CD14-positive monocyte (primary cell): ENCODE results near the gene PNMA1. TPM values are rescaled to one million over a fixed set of nuclear protein-coding genes. Genes with fewer than 3 reads are reported as not detected.

Source experiments
- DNase-seq, 3 donors: peaks; one replicate each; pipeline ENCODE4 v3.0.0-alpha.2; 2011 to 2022
- H2AFZ ChIP-seq: 2 replicates; pipeline ENCODE4 v1.6.0; 2012; ENCODE audit warnings: mild to moderate bottlenecking, low read depth, low read length, inconsistent platforms; ENCODE audit not compliant: insufficient read depth, poor library complexity, severe bottlenecking
- H3K27ac ChIP-seq, 2 donors: 1 replicate in 1 of 2; 2 replicates in 1 of 2; pipeline ENCODE4 v1.5.1; 2012 to 2013; ENCODE audit warnings: low read length in 2 of 2, control low read depth in 1 of 2, inconsistent platforms in 1 of 2, low read depth in 1 of 2, mild to moderate bottlenecking in 1 of 2
- H3K27me3 ChIP-seq, 2 donors: one replicate each; pipeline versions ENCODE4 v1.6.0 to v1.6.1; 2011 to 2013; ENCODE audit warnings: low read length in 2 of 2; ENCODE audit not compliant: control insufficient read depth in 2 of 2, insufficient read depth in 2 of 2
- H3K36me3 ChIP-seq, 2 donors: replicated peaks in 1 of 2; 1 replicate in 1 of 2; 2 replicates in 1 of 2; pipeline versions ENCODE4 v1.5.1 to v1.6.1; 2012 to 2013; ENCODE audit warnings: low read length in 2 of 2, control low read depth in 1 of 2, inconsistent platforms in 1 of 2, mild to moderate bottlenecking in 1 of 2; ENCODE audit not compliant: insufficient read depth in 2 of 2, control insufficient read depth in 1 of 2
- H3K4me1 ChIP-seq, 2 donors: 1 replicate in 1 of 2; 2 replicates in 1 of 2; pipeline versions ENCODE4 v1.5.1 to v1.6.1; 2012 to 2013; ENCODE audit warnings: low read length in 2 of 2, control low read depth in 1 of 2, inconsistent platforms in 1 of 2, mild to moderate bottlenecking in 1 of 2, moderate library complexity in 1 of 2; ENCODE audit not compliant: insufficient read depth in 2 of 2, control insufficient read depth in 1 of 2
- H3K4me2 ChIP-seq: replicated peaks from 2 replicates; pipeline ENCODE3; 2012; ENCODE audit warnings: low read length, moderate library complexity, mild to moderate bottlenecking; ENCODE audit not compliant: poor library complexity, severe bottlenecking; ENCODE audit errors: extremely low read depth
- H3K4me3 ChIP-seq, 3 experiments: fragments of 200-600 bp in 1 of 3; sonication (generic) in 1 of 3; replicated peaks in 1 of 3; 1 replicate in 2 of 3; 2 replicates in 1 of 3; pipeline ENCODE4 v1.5.1; 2011 to 2013; ENCODE audit warnings: low read length in 3 of 3, mild to moderate bottlenecking in 3 of 3, control low read depth in 2 of 3, low read depth in 2 of 3, inconsistent platforms in 1 of 3, moderate library complexity in 1 of 3
- H3K79me2 ChIP-seq: 2 replicates; pipeline ENCODE4 v1.6.0; 2012; ENCODE audit warnings: mild to moderate bottlenecking, control low read depth, inconsistent platforms, low read length, moderate library complexity; ENCODE audit not compliant: insufficient read depth
- H3K9ac ChIP-seq: 2 replicates; pipeline ENCODE4 v1.6.0; 2017; ENCODE audit warnings: low read length, mild to moderate bottlenecking; ENCODE audit not compliant: insufficient read depth, poor library complexity, severe bottlenecking
- H3K9me3 ChIP-seq, 2 donors: replicated peaks in 1 of 2; 1 replicate in 1 of 2; 2 replicates in 1 of 2; pipeline versions ENCODE4 v1.5.1 to v1.6.1; 2012 to 2013; ENCODE audit warnings: low read length in 2 of 2, control low read depth in 1 of 2; ENCODE audit not compliant: control insufficient read depth in 1 of 2, insufficient read depth in 1 of 2
- H4K20me1 ChIP-seq: 2 replicates; pipeline ENCODE4 v1.6.0; 2012; ENCODE audit warnings: mild to moderate bottlenecking, low read length, control low read depth, moderate library complexity; ENCODE audit not compliant: insufficient read depth
- H3K27ac Mint-ChIP-seq, 7 donors: one replicate each; pipeline ENCODE4 v1.8.0; 2020; ENCODE audit warnings: mild to moderate bottlenecking in 7 of 7, mixed read lengths in 7 of 7, moderate library complexity in 6 of 7, inconsistent platforms in 2 of 7
- H3K27me3 Mint-ChIP-seq, 3 donors: one replicate each; pipeline ENCODE4 v1.8.0; 2021 to 2022; ENCODE audit warnings: low read depth in 3 of 3, mild to moderate bottlenecking in 3 of 3, mixed read lengths in 3 of 3, moderate library complexity in 3 of 3, inconsistent platforms in 1 of 3
- H3K36me3 Mint-ChIP-seq, 2 donors: one replicate each; pipeline ENCODE4 v1.8.0; 2020; ENCODE audit warnings: mixed read lengths in 2 of 2, inconsistent platforms in 1 of 2, mild to moderate bottlenecking in 1 of 2
- H3K4me1 Mint-ChIP-seq: one replicate; pipeline ENCODE4 v1.8.0; 2020; ENCODE audit warnings: mild to moderate bottlenecking, mixed read lengths
- H3K4me3 Mint-ChIP-seq, 2 donors: one replicate each; pipeline ENCODE4 v1.8.0; 2020; ENCODE audit warnings: mild to moderate bottlenecking in 2 of 2, mixed read lengths in 2 of 2, moderate library complexity in 1 of 2
- H3K9me3 Mint-ChIP-seq, 7 donors: one replicate each; pipeline ENCODE4 v1.8.0; 2020 to 2022; ENCODE audit warnings: mixed read lengths in 7 of 7, mild to moderate bottlenecking in 6 of 7, moderate library complexity in 6 of 7, inconsistent platforms in 2 of 7
- CTCF ChIP-seq: fragments of 200-600 bp; IDR thresholded peaks from one replicate; pipeline ENCODE4 v1.8.0; 2022; ENCODE audit warnings: antibody characterized with exemption, mild to moderate bottlenecking
- WGBS: methylation state at CpG from one replicate; pipeline ENCODE4 v1.1.5; 2013; ENCODE audit warnings: missing lambda C conversion rate; ENCODE audit not compliant: insufficient coverage; 5-methylcytosine and 5-hydroxymethylcytosine counted together
- intact Hi-C, 2 donors: fragments of 100-400 bp; cut with micrococcal nuclease; formaldehyde crosslinking; loops; one replicate each; pipeline versions ENCODE4 v1.15.0 to v1.15.1; 2023
- polyA plus RNA-seq, 3 donors: library from polyadenylated mRNA; depleted of rRNA in 1 of 3; unstranded in 2 of 3; stranded (reverse) in 1 of 3; fragments of 300-500 nt in 2 of 3; fragments of >200 nt in 1 of 3; fragmentation: Illumina TruSeq in 2 of 3; gene quantifications; 1 replicate in 2 of 3; 2 replicates in 1 of 3; pipeline ENCODE4 v1.2.3, GENCODE V29; 2012 to 2021

The PNMA1 gene
- polyA plus RNA-seq, 3 donors: 2.4 to 6.4 (median 4.4) TPM

GRCh38 chr14:73717711-73718417 lies 3.7 kb upstream of the PNMA1 start:
- Histone ChIP-seq H3K9me3 (no peaks in the 10 kb centered on the region), H3K4me2 (no peak overlapping the region), H3K4me3 (no peak overlapping the region), H2AFZ (no peak overlapping the region), H3K4me1 (peaks cover 12 to 19% of the 10 kb centered on the region in 2 donors), H3K36me3 (peaks cover 63 to 75% of the 10 kb centered on the region in 2 donors), H3K27ac (no peak overlapping the region), H3K9ac (no peak overlapping the region), H4K20me1 (peaks cover 87% of the 10 kb centered on the region), H3K79me2 (no peaks in the 10 kb centered on the region), H3K27me3 (peaks cover 7 to 8% of the 10 kb centered on the region in 2 donors)
- 96% methylated on average over 16 of the region's 20 CpGs for WGBS
- Mint-ChIP-seq H3K4me3 (no peak overlapping the region), H3K9me3 (peaks cover 0 to 5% (median 0%) of the 10 kb centered on the region in 7 donors), H3K27ac (peak overlapping the region in 1 of 7 donors; percentile 79), H3K4me1 (peaks cover 14% of the 10 kb centered on the region), H3K36me3 (peaks cover 69 to 71% of the 10 kb centered on the region in 2 donors), H3K27me3 (peaks cover 9 to 10% (median 9%) of the 10 kb centered on the region in 3 donors)
- DNase-seq: no peak
- intact Hi-C loops: no loop called here
- TF ChIP-seq CTCF: no peak

- Histone ChIP-seq H3K9me3 (no peaks in the 10 kb centered on the region), H3K4me1 (peaks cover 18 to 25% of the 10 kb centered on the region in 2 donors), H3K4me3 (no peak overlapping the region), H4K20me1 (peaks cover 87% of the 10 kb centered on the region), H3K9ac (no peak overlapping the region), H3K36me3 (peaks cover 57 to 69% of the 10 kb centered on the region in 2 donors), H3K4me2 (no peak overlapping the region), H3K27me3 (peaks cover 9 to 14% of the 10 kb centered on the region in 2 donors), H2AFZ (no peak overlapping the region), H3K79me2 (no peaks in the 10 kb centered on the region), H3K27ac (no peak overlapping the region)
- H3K9me3 Mint-ChIP-seq: peaks cover 0 to 5% (median 0%) of the 10 kb centered on the region in 7 donors
- intact Hi-C loops: no loop called here
- DNase-seq: no peak
- H3K4me1 Mint-ChIP-seq: peaks cover 20% of the 10 kb centered on the region
- peak overlapping the region in 4 of 7 donors; percentile 13 to 50 (median 26) for H3K27ac Mint-ChIP-seq
- H3K4me3 Mint-ChIP-seq: no peak overlapping the region
- TF ChIP-seq CTCF: no peak
- no CpG with 5 or more reads among the region's 3 CpGs for WGBS
- H3K27me3 Mint-ChIP-seq: peaks cover 15 to 16% (median 15%) of the 10 kb centered on the region in 3 donors
- H3K36me3 Mint-ChIP-seq: peaks cover 63 to 69% of the 10 kb centered on the region in 2 donors
These were observed 3.1 kb upstream of the PNMA1 start for GRCh38 chr14:73717266-73717665.
